IMR-90 (cell line): Measurements from ENCODE around the gene ARHGEF17. TPM values are rescaled to one million over a fixed set of nuclear protein-coding genes. Genes with fewer than 3 reads are reported as not detected.

Experiments
- ATAC-seq: fragments of 200-7000 bp; cut with Tn5 transposase; 2 replicates; pipeline ENCODE4 v1.9.1; 2020; ENCODE audit warnings: low read depth, mild to moderate bottlenecking, moderate library complexity
- BruUV-seq: library from RNA; stranded (reverse); fragments of 400-500 nt; replicated peaks from 2 replicates; lab custom pipeline; 2021; lab: Mats Ljungman, UMichigan
- CTCF ChIA-PET: fragments of 300-600 bp; formaldehyde crosslinking; extraction: SDS; loops from one replicate; lab custom pipeline; 2021; ENCODE audit warnings: antibody characterized with exemption; lab: Yijun Ruan, JAX
- POLR2A ChIA-PET: fragments of 300-600 bp; sonication (Branson Sonifier 250); formaldehyde crosslinking; loops from one replicate; lab custom pipeline; 2022; ENCODE audit warnings: antibody characterized with exemption; ENCODE audit not compliant: unreplicated experiment; lab: Charles Lee
- DNase-seq: peaks from one replicate; pipeline ENCODE4 v3.0.0; 2013
- H2AFZ ChIP-seq: replicated peaks from 2 replicates; pipeline ENCODE3; 2013; ENCODE audit warnings: low read length, mild to moderate bottlenecking; ENCODE audit not compliant: poor library complexity
- H2AK5ac ChIP-seq: 2 replicates; pipeline ENCODE4 v1.6.1; 2013; ENCODE audit warnings: low read depth, low read length, inconsistent platforms
- H2AK9ac ChIP-seq: replicated peaks from 2 replicates; pipeline ENCODE3; 2013; ENCODE audit warnings: mild to moderate bottlenecking, low read depth, low read length, moderate library complexity; ENCODE audit not compliant: poor library complexity
- H2BK120ac ChIP-seq: 2 replicates; pipeline ENCODE4 v1.6.1; 2013; ENCODE audit warnings: low read depth, low read length, inconsistent platforms
- H2BK15ac ChIP-seq: 3 replicates; pipeline ENCODE4 v1.6.1; 2013; ENCODE audit warnings: low read depth, low read length, inconsistent platforms
- H2BK20ac ChIP-seq: 2 replicates; pipeline ENCODE4 v1.6.1; 2013; ENCODE audit warnings: low read depth, mild to moderate bottlenecking, inconsistent platforms, low read length, moderate library complexity
- H2BK5ac ChIP-seq: 2 replicates; pipeline ENCODE4 v1.6.1; 2013; ENCODE audit warnings: mild to moderate bottlenecking, low read depth, low read length, inconsistent platforms; ENCODE audit not compliant: poor library complexity, severe bottlenecking
- H3K14ac ChIP-seq: replicated peaks from 2 replicates; pipeline ENCODE4 v1.6.1; 2013; ENCODE audit warnings: low read depth, low read length, inconsistent platforms
- H3K18ac ChIP-seq: 2 replicates; pipeline ENCODE4 v1.6.1; 2013; ENCODE audit warnings: low read depth, low read length, control low read depth
- H3K23ac ChIP-seq: 2 replicates; pipeline ENCODE4 v1.6.1; 2013; ENCODE audit warnings: low read depth, low read length, inconsistent platforms
- H3K27ac ChIP-seq: 2 replicates; pipeline ENCODE4 v1.5.1; 2013; ENCODE audit warnings: mild to moderate bottlenecking, control low read depth, low read length; ENCODE audit not compliant: insufficient read depth
- H3K27me3 ChIP-seq: 2 replicates; pipeline ENCODE4 v1.6.1; 2013; ENCODE audit warnings: low read length; ENCODE audit not compliant: control insufficient read depth, insufficient read depth
- H3K36me3 ChIP-seq: 2 replicates; pipeline ENCODE4 v1.6.1; 2013; ENCODE audit warnings: low read length, mixed read lengths; ENCODE audit not compliant: control insufficient read depth, insufficient read depth
- H3K4ac ChIP-seq: 2 replicates; pipeline ENCODE4 v1.6.1; 2013; ENCODE audit warnings: low read depth, low read length, inconsistent platforms
- H3K4me1 ChIP-seq: 2 replicates; pipeline ENCODE4 v1.6.1; 2013; ENCODE audit warnings: low read length, mixed read lengths; ENCODE audit not compliant: control insufficient read depth, insufficient read depth
- H3K4me2 ChIP-seq: 2 replicates; pipeline ENCODE4 v1.6.1; 2013; ENCODE audit warnings: low read depth, mild to moderate bottlenecking, control low read depth, low read length, moderate library complexity
- H3K4me3 ChIP-seq: 2 replicates; pipeline ENCODE4 v1.5.1; 2013; ENCODE audit warnings: low read depth, mild to moderate bottlenecking, control low read depth, low read length, moderate library complexity; ENCODE audit not compliant: insufficient read depth
- H3K56ac ChIP-seq: 2 replicates; pipeline ENCODE4 v1.6.1; 2013; ENCODE audit warnings: low read length, inconsistent platforms; ENCODE audit not compliant: insufficient read depth; ENCODE audit errors: extremely low read depth
- H3K79me1 ChIP-seq, 2 experiments: 2 replicates each; pipeline ENCODE4 v1.6.1; 2013; ENCODE audit warnings: low read length in 2 of 2, inconsistent platforms in 1 of 2, low read depth in 1 of 2
- H3K9ac ChIP-seq: 2 replicates; pipeline ENCODE4 v1.6.1; 2013; ENCODE audit warnings: low read depth, low read length, control low read depth
- H3K9me1 ChIP-seq: 2 replicates; pipeline ENCODE4 v1.6.1; 2013; ENCODE audit warnings: low read length, inconsistent platforms; ENCODE audit not compliant: insufficient read depth
- H3K9me3 ChIP-seq: 2 replicates; pipeline ENCODE4 v1.6.1; 2013; ENCODE audit warnings: low read length; ENCODE audit not compliant: control insufficient read depth, insufficient read depth
- H4K20me1 ChIP-seq: 2 replicates; pipeline ENCODE4 v1.6.1; 2013; ENCODE audit warnings: low read length, inconsistent platforms; ENCODE audit not compliant: insufficient read depth
- H4K5ac ChIP-seq: 2 replicates; pipeline ENCODE4 v1.6.1; 2013; ENCODE audit warnings: mild to moderate bottlenecking, low read depth, low read length, control low read depth
- H4K8ac ChIP-seq, 2 experiments: 2 replicates each; pipeline ENCODE4 v1.6.1; 2013; ENCODE audit warnings: low read depth in 2 of 2, low read length in 2 of 2, control low read depth in 1 of 2, inconsistent platforms in 1 of 2
- H4K91ac ChIP-seq: 2 replicates; pipeline ENCODE4 v1.6.1; 2013; ENCODE audit warnings: low read depth, low read length, inconsistent platforms; ENCODE audit not compliant: insufficient read depth
- CHD1 ChIP-seq: IDR thresholded peaks from 2 replicates; pipeline ENCODE4 v1.6.1; 2012; ENCODE audit warnings: low read depth, low read length, improper control_type of control experiment
- FOS ChIP-seq: fragments of 150-350 bp; IDR thresholded peaks from 2 replicates; pipeline ENCODE4 v1.6.1; 2016; ENCODE audit warnings: low read depth, low read length
- MAFK ChIP-seq: IDR thresholded peaks from 2 replicates; pipeline ENCODE4 v1.6.1; 2012; ENCODE audit warnings: low read depth, low read length, improper control_type of control experiment
- NFE2L2 ChIP-seq: fragments of 150-350 bp; IDR thresholded peaks from 2 replicates; pipeline ENCODE4 v1.6.1; 2016; ENCODE audit warnings: low read depth, mild to moderate bottlenecking, low read length
- RAD21 ChIP-seq: IDR thresholded peaks from 2 replicates; pipeline ENCODE4 v1.6.1; 2012; ENCODE audit warnings: low read length, improper control_type of control experiment
- RCOR1 ChIP-seq: IDR thresholded peaks from 2 replicates; pipeline ENCODE4 v1.6.1; 2012; ENCODE audit warnings: mild to moderate bottlenecking, low read length, improper control_type of control experiment; ENCODE audit not compliant: insufficient replicate concordance
- RFX5 ChIP-seq: IDR thresholded peaks from 2 replicates; pipeline ENCODE4 v1.8.0; 2012; ENCODE audit warnings: low read depth, mild to moderate bottlenecking, low read length, moderate library complexity
- SMC3 ChIP-seq: fragments of 150-350 bp; IDR thresholded peaks from 2 replicates; pipeline ENCODE4 v1.6.1; 2016; ENCODE audit warnings: low read depth, mild to moderate bottlenecking, antibody characterized with exemption, low read length, moderate library complexity
- USF2 ChIP-seq: fragments of 150-350 bp; IDR thresholded peaks from 2 replicates; pipeline ENCODE4 v1.6.1; 2017; ENCODE audit warnings: mild to moderate bottlenecking, antibody characterized with exemption, low read length, low read depth
- WGBS, 2 experiments: methylation state at CpG; one replicate each; pipeline versions ENCODE4 v1.1.5 to v1.1.7; 2013; ENCODE audit warnings: missing lambda C conversion rate in 2 of 2; ENCODE audit not compliant: insufficient read length in 1 of 2; ENCODE audit errors: extremely low coverage in 2 of 2; 5-methylcytosine and 5-hydroxymethylcytosine counted together
- dilution Hi-C: fragments of 300-500 bp; cut with HindIII; formaldehyde crosslinking; loops from one replicate; pipeline ENCODE4 v1.14.3; 2018; ENCODE audit warnings: low sequenced_read_pairs; ENCODE audit not compliant: unreplicated experiment
- in situ Hi-C: fragments of 300-500 bp; cut with MboI; formaldehyde crosslinking; loops from 3 replicates; pipeline ENCODE4 v1.14.3; 2019; ENCODE audit warnings: low sequenced_read_pairs, inconsistent platforms, mixed read lengths
- intact Hi-C: fragments of 100-400 bp; cut with micrococcal nuclease; formaldehyde crosslinking; loops from 2 replicates; pipeline ENCODE4 v1.10.0; 2022
- polyA plus RNA-seq, 3 experiments: library from polyadenylated mRNA; depleted of rRNA; stranded (reverse); fragments of >200 nt; gene quantifications; 2 replicates each; pipeline ENCODE4 v1.2.3, GENCODE V29; 2012; ENCODE audit warnings: low replicate concordance in 1 of 3
- total RNA-seq: library from RNA; depleted of rRNA; stranded (reverse); fragments of >200 nt; gene quantifications from 2 replicates; pipeline ENCODE4 v1.2.3, GENCODE V29; 2012
- TF ChIP-seq, protein P1 (sequence below): fragments of 150-350 bp; IDR thresholded peaks from 2 replicates; pipeline ENCODE4 v1.6.1; 2016; ENCODE audit warnings: low read depth, mild to moderate bottlenecking, low read length, moderate library complexity, borderline replicate concordance

Gene ARHGEF17
- total and polyA plus RNA-seq, 2 of the 4 experiments (the other 2 are of a cell fraction): 21.7 to 97.7 TPM

DNA sequence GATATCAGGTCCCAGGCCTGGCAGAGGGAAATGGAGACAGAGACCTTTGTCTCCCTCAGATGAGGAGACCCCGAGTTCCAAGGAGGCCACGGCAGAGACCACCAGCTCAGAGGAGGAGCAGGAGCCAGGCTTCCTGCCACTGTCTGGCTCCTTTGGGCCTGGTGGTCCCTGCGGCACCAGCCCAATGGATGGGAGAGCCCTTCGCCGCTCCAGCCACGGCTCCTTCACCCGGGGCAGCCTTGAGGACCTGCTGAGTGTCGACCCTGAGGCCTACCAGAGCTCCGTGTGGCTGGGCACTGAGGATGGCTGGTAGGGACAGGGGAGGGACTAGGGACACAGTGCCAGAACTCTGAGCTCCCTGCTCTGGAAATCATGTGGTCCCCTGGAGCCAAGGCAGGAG is 55.1 kb downstream of the ARHGEF17 start (continued):
- TF ChIP-seq NFE2L2 (no peak), RFX5 (no peak), RCOR1 (no peak)

DNA sequence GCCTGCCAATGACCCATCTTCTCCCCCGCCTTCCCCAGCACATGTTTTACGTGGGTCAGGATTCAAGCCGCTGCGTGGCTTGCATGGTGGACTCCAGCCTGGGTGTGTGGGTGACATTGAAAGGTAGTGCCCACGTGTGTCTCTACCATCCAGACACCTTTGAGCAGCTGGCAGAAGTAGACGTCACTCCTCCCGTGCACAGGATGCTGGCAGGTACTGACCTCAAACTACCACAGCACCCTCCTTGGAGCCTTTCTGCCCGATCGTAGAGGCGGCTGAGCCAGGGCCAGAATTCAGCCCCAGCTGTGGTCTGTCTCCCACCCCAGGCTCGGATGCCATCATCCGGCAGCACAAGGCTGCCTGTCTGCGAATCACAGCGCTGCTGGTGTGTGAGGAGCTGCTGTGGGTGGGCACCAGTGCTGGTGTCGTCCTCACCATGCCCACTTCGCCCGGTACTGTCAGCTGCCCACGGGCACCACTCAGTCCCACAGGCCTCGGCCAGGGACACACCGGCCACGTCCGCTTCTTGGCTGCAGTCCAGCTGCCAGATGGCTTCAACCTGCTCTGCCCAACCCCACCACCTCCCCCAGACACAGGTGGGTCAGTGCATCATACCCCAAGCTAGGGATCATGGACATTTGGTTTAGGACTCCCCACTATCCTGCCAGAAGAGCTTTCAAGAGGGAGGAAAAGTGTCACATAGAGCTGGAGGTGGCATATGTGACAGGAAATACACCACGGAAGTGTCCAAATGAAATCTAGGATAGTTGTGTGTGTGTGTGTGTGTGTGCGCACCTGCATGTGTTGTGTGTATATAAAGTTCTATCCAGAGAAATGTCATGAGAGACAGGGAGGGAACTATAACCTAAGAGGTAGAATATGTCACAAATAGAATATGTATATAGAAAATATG is 57.5 kb downstream of the ARHGEF17 start:
- no peak overlapping the region for H3K9ac ChIP-seq
- BruUV-seq: no TSS peak
- no peak for DNase-seq
- 0 out of 2 replicates have a peak, but pooled peaks cover 4% of the 10 kb centered on the region for H3K9me1 ChIP-seq
- H3K18ac ChIP-seq: no peak overlapping the region
- no peak overlapping the region for H3K56ac ChIP-seq
- H3K27me3 ChIP-seq: no peaks in the 10 kb centered on the region
- H4K91ac ChIP-seq: no peak overlapping the region
- CTCF ChIA-PET: interaction anchor here (1.5 kb wide), 1 partner anchor 14 kb away, joined by 3 read pairs; no protein-coding TSS in a partner anchor
- in situ Hi-C loops (no loop called here), intact Hi-C loops (no loop called here), dilution Hi-C loops (no loop called here)
- H3K4me2 ChIP-seq: no peak overlapping the region
- H4K20me1 ChIP-seq: peaks cover 16% of the 10 kb centered on the region; the same call in 1 of the 2 replicates
- no peak overlapping the region for H2AK5ac ChIP-seq
- no peak overlapping the region for H4K5ac ChIP-seq
- H3K79me1 ChIP-seq: peaks cover 0 to 25% of the 10 kb centered on the region in 2 experiments; a peak in 2 of 4 replicates
- H2BK120ac ChIP-seq: no peak overlapping the region
- no peak overlapping the region for H2BK5ac ChIP-seq
- ATAC-seq: no peak
- no peaks in the 10 kb centered on the region for H3K4me1 ChIP-seq
- H3K9me3 ChIP-seq: no peaks in the 10 kb centered on the region
- no peak overlapping the region for H3K14ac ChIP-seq
- no peak overlapping the region for H2AK9ac ChIP-seq
- no peak overlapping the region for H2AFZ ChIP-seq
- TF ChIP-seq NFE2L2 (no peak), RCOR1 (no peak), SMC3 (no peak), USF2 (no peak), RAD21 (no peak), FOS (no peak), CHD1 (no peak), MAFK (no peak)
- TF ChIP-seq, protein P1, sequence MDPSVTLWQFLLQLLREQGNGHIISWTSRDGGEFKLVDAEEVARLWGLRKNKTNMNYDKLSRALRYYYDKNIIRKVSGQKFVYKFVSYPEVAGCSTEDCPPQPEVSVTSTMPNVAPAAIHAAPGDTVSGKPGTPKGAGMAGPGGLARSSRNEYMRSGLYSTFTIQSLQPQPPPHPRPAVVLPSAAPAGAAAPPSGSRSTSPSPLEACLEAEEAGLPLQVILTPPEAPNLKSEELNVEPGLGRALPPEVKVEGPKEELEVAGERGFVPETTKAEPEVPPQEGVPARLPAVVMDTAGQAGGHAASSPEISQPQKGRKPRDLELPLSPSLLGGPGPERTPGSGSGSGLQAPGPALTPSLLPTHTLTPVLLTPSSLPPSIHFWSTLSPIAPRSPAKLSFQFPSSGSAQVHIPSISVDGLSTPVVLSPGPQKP: no peak
- H3K4ac ChIP-seq: no peak overlapping the region
- no peak overlapping the region for H3K4me3 ChIP-seq
- POLR2A ChIA-PET: no interaction called here
- peaks cover 81% of the 10 kb centered on the region for H3K36me3 ChIP-seq
- H2BK15ac ChIP-seq: no peak overlapping the region
- no peak overlapping the region for H2BK20ac ChIP-seq
- H3K23ac ChIP-seq: no peak overlapping the region
- H4K8ac ChIP-seq: no peak overlapping the region
- WGBS, 2 experiments: no CpG with 5 or more reads among the region's 24 CpGs
- H3K27ac ChIP-seq: no peak overlapping the region
